Neural crest cell (in vitro differentiated cells): ENCODE data around the gene FAM118A. TPM values are rescaled to one million over a fixed set of nuclear protein-coding genes. Genes with fewer than 3 reads are reported as not detected.
A peak's percentile ranks its signal among the peaks of the same experiment; 100 is the strongest.

Experiments used
- DNase-seq: peaks from one replicate; pipeline ENCODE4 v3.0.0; 2021; ENCODE audit warnings: low read depth, mixed read lengths, low spot score
- H3K27ac Mint-ChIP-seq: one replicate; pipeline ENCODE4 v1.8.0; 2021; ENCODE audit warnings: mild to moderate bottlenecking, mixed read lengths; ENCODE audit not compliant: unreplicated experiment
- H3K27me3 Mint-ChIP-seq: 2 replicates; pipeline ENCODE4 v1.8.0; 2021; ENCODE audit warnings: low read depth, mild to moderate bottlenecking, mixed read lengths
- H3K36me3 Mint-ChIP-seq: 2 replicates; pipeline ENCODE4 v1.8.0; 2021; ENCODE audit warnings: low read depth, mild to moderate bottlenecking, mixed read lengths
- H3K4me1 Mint-ChIP-seq: 2 replicates; pipeline ENCODE4 v1.8.0; 2021; ENCODE audit warnings: mixed read lengths
- H3K4me3 Mint-ChIP-seq: one replicate; pipeline ENCODE4 v1.8.0; 2021; ENCODE audit warnings: mild to moderate bottlenecking, mixed read lengths
- H3K9me3 Mint-ChIP-seq: 2 replicates; pipeline ENCODE4 v1.8.0; 2021; ENCODE audit warnings: mixed read lengths
- CTCF ChIP-seq: fragments of 200-600 bp; sonication (generic); conservative IDR thresholded peaks from 2 replicates; pipeline ENCODE4 v1.5.0; 2021; ENCODE audit warnings: antibody characterized with exemption, mild to moderate bottlenecking
- total RNA-seq: library from RNA; stranded (reverse); gene quantifications from 2 replicates; pipeline ENCODE4 v1.2.1, GENCODE V29; 2021

FAM118A gene
- total RNA-seq, 1 donor from 2014 or later, result 60.7 TPM

GRCh38 chr22:45278125-45278524 lies 31.6 kb upstream of the FAM118A start:
- Mint-ChIP-seq H3K4me3 (no peak overlapping the region), H3K27ac (no peak overlapping the region), H3K9me3 (no peaks in the 10 kb centered on the region), H3K4me1 (peaks cover 8% of the 10 kb centered on the region), H3K27me3 (peaks cover 32% of the 10 kb centered on the region), H3K36me3 (no peaks in the 10 kb centered on the region)
- DNase-seq, result no peak
- TF ChIP-seq CTCF, result no peak

- no peaks in the 10 kb centered on the region for H3K36me3 Mint-ChIP-seq
- no peak for TF ChIP-seq CTCF
Observed at GRCh38 chr22:45280587-45280980, 29.1 kb upstream of the FAM118A start.

GRCh38 chr22:45281010-45281409 lies 28.7 kb upstream of the FAM118A start:
- H3K27ac Mint-ChIP-seq, result no peak overlapping the region
- peaks cover 8% of the 10 kb centered on the region for H3K4me1 Mint-ChIP-seq
- no peaks in the 10 kb centered on the region for H3K9me3 Mint-ChIP-seq
- H3K36me3 Mint-ChIP-seq, result no peaks in the 10 kb centered on the region
- no peak overlapping the region for H3K4me3 Mint-ChIP-seq
- DNase-seq, result no peak
- TF ChIP-seq CTCF, result no peak
- H3K27me3 Mint-ChIP-seq, result peaks cover 56% of the 10 kb centered on the region

More at GRCh38 chr22:45280587-45280980, 29.1 kb upstream of the FAM118A start:
- H3K27me3 Mint-ChIP-seq, result peaks cover 54% of the 10 kb centered on the region
- no peaks in the 10 kb centered on the region for H3K9me3 Mint-ChIP-seq
- no peak overlapping the region for H3K4me3 Mint-ChIP-seq
- H3K27ac Mint-ChIP-seq, result no peak overlapping the region
- no peak for DNase-seq
- peaks cover 8% of the 10 kb centered on the region for H3K4me1 Mint-ChIP-seq

GRCh38 chr22:45284705-45285262 lies 24.9 kb upstream of the FAM118A start, which contains the start of gene UPK3A:
Gene UPK3A, plus strand, starts transcription at chr22:45284949. Its CDS starts 65 bp downstream, at chr22:45285014.
- peaks cover 65% of the 10 kb centered on the region for H3K27me3 Mint-ChIP-seq
- H3K4me1 Mint-ChIP-seq, result peaks cover 4% of the 10 kb centered on the region
- peak; percentile 49 for DNase-seq
- H3K9me3 Mint-ChIP-seq, result no peaks in the 10 kb centered on the region
- H3K36me3 Mint-ChIP-seq, result no peaks in the 10 kb centered on the region
- H3K4me3 Mint-ChIP-seq, result no peak within 1 kb of the TSS
- TF ChIP-seq CTCF, result no peak
- no peak within 1 kb of the TSS for H3K27ac Mint-ChIP-seq

GRCh38 chr22:45285263-45286058 lies 24.3 kb upstream of the FAM118A start:
- no peak for DNase-seq
- Mint-ChIP-seq H3K4me3 (no peak overlapping the region), H3K27ac (no peak overlapping the region)

More at GRCh38 chr22:45285263-45286058, 24.3 kb upstream of the FAM118A start:
- Mint-ChIP-seq H3K27me3 (peaks cover 66% of the 10 kb centered on the region), H3K4me1 (no peaks in the 10 kb centered on the region), H3K9me3 (no peaks in the 10 kb centered on the region), H3K36me3 (no peaks in the 10 kb centered on the region)
- no peak for TF ChIP-seq CTCF
